ENCODE data around the gene CTXN1. TPM values are rescaled to one million over a fixed set of nuclear protein-coding genes. Genes with fewer than 3 reads are reported as not detected.

CTXN1 gene
- total RNA-seq, 1 donor from 2014 or later, result 57.8 TPM

DNA sequence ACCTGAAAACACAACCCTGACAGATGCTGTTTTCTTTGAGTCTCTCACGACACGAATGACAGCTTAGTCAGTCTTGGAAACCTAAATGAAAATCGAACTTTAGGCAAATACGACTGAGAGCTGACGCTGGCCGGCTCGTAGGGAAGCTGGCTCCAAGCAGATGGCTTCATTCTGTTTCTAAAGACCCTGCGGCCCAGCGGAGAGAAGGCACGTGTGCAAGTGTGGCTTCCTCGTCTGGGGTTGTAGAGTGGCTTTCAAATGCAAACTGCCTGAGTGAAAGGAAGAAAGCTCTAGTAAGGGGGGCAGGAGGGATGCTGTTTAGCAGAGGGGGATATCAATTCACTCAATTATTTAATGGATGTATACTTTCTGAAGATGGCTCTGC is 43.6 kb upstream of the CTXN1 start:
- Mint-ChIP-seq H3K4me1 (ENCODE audit: unreplicated experiment) (peaks cover 6% of the 10 kb centered on the region), H3K27ac (peak overlapping the region; percentile 70), H3K9me3 (no peaks in the 10 kb centered on the region), H3K27me3 (no peaks in the 10 kb centered on the region), H3K36me3 (peaks cover 19% of the 10 kb centered on the region), H3K4me3 (no peak overlapping the region)
- TF ChIP-seq, protein P1, sequence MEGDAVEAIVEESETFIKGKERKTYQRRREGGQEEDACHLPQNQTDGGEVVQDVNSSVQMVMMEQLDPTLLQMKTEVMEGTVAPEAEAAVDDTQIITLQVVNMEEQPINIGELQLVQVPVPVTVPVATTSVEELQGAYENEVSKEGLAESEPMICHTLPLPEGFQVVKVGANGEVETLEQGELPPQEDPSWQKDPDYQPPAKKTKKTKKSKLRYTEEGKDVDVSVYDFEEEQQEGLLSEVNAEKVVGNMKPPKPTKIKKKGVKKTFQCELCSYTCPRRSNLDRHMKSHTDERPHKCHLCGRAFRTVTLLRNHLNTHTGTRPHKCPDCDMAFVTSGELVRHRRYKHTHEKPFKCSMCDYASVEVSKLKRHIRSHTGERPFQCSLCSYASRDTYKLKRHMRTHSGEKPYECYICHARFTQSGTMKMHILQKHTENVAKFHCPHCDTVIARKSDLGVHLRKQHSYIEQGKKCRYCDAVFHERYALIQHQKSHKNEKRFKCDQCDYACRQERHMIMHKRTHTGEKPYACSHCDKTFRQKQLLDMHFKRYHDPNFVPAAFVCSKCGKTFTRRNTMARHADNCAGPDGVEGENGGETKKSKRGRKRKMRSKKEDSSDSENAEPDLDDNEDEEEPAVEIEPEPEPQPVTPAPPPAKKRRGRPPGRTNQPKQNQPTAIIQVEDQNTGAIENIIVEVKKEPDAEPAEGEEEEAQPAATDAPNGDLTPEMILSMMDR (conservative IDR thresholded peaks at IDR 0.05), result no peak
- no peak for DNase-seq (ENCODE audit: extremely low spot score, unreplicated experiment)

DNA sequence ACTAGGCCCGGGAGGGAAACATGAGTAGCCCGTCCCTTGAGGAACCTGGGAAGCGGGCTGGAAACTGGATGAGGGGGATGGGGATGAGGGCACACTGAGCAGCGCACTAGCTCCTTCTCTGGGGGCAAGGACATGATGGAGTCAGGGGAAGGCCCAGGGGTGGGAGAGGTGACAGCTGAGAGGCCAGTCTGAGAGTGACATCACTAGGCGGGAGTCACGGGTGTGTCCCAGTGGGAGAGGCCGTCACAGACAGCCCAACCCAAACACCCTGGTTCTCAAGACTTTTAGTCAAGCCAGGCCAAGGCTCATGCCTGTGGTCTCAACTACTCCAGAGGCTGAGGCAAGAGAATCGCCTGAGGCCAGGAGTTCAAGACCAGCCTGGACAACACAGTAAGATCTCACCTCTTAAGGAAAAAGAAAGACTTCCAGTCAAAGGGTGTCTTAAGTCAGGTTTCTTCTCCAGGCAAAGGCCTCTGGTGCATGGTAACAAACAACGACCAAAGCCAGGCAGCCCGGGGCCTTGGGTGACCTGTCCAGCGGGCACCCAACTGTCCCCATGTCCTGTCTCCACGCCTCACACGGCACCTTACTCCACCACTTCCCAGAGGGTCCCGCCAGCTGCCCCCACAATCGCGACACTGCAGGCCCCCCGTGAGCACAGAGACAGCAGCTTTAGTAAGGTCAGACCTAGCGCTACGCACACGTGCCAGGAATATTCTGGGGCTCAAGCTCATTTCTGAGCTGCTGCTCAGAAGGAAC is 43.0 kb upstream of the CTXN1 start:
- TF ChIP-seq, protein P1 (conservative IDR thresholded peaks at IDR 0.05), result no peak
- Mint-ChIP-seq H3K36me3 (peaks cover 18% of the 10 kb centered on the region), H3K9me3 (no peaks in the 10 kb centered on the region), H3K27ac (no peak overlapping the region), H3K4me3 (no peak overlapping the region), H3K27me3 (no peaks in the 10 kb centered on the region), H3K4me1 (ENCODE audit: unreplicated experiment) (peaks cover 6% of the 10 kb centered on the region)
- DNase-seq (ENCODE audit: extremely low spot score, unreplicated experiment), result no peak

DNA sequence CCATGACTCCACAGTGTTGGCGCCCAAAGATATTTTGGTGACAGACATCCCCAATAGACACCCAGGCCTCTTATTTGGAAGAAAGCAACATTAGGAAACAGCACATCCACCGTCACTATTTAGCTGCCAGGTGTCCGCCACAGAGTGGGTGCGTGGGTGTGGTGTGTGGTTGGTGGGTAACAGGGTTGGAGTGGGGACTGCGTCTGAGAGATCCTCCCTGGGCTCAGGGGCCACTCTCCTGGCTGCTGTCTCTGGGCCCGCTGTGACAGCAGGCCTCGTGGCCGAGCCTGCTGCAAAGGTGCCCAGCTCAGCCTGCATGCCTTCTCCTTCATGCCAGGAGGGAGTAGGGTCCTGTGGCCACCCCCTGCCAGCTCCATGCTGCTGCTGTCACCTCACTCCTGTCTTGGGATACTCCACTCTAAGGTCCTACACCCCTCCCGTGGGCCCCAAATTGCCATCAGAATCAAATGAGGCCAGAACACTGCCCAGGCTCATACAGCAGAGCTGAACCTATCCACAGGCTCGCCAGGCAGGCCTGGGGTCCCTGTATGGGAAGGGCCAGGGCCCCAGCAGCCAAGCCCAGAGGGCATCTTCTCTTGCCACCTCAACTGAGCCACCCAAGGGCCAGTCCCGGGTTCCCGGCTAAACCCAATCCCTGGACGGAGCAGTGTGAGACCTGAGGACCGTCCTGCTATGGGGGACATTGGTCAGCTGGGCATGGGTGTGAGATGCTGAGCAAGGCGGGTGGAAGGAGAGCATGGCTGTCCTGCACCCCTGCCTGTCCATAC is 42.3 kb upstream of the CTXN1 start:
- no peaks in the 10 kb centered on the region for H3K27me3 Mint-ChIP-seq
- no peak overlapping the region for H3K27ac Mint-ChIP-seq
- no peak for DNase-seq (ENCODE audit: extremely low spot score, unreplicated experiment)
- H3K4me1 Mint-ChIP-seq (ENCODE audit: unreplicated experiment), result peaks cover 6% of the 10 kb centered on the region
- no peaks in the 10 kb centered on the region for H3K9me3 Mint-ChIP-seq
- H3K36me3 Mint-ChIP-seq, result peaks cover 14% of the 10 kb centered on the region
- TF ChIP-seq, protein P1 (conservative IDR thresholded peaks at IDR 0.05), result no peak
- H3K4me3 Mint-ChIP-seq, result no peak overlapping the region

DNA sequence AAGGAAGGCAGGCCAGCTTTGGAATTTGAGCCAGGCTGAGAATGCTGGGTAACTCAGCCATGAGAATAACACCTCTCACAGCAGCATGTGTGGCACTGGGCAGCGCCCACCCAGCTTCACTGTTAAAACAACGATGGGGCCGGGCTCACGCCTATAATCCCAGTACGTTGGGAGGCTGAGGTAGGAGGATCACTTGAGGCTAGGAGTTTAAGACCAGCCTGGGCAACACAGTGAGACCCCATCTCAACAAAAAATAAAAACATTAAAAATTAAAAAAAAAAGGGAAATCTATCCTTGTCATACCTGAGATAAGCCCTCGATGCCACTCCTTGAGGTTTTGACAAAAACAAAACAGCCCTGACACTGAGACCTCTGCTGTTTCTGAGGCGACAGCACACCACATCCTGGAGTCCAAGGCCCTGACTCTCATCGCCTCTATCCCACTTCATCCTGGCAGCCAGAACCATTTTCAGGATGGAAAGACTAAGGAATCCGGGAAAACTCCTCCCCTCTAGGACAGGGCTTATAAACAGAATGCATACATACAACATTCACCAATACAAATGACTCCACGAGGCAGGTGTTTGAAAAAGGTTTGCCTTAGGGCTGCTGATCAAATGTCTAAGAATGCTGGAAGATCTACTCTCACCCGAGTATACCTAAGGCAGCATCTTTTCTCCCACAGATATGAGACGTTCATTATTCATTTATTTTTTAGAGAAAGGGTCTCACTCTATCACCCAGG is 40.2 kb upstream of the CTXN1 start:
- Mint-ChIP-seq H3K9me3 (no peaks in the 10 kb centered on the region), H3K27me3 (no peaks in the 10 kb centered on the region), H3K36me3 (peaks cover 23% of the 10 kb centered on the region), H3K4me3 (peak overlapping the region; percentile 40), H3K27ac (peak overlapping the region; percentile 95), H3K4me1 (ENCODE audit: unreplicated experiment) (peaks cover 6% of the 10 kb centered on the region)
- no peak for DNase-seq (ENCODE audit: extremely low spot score, unreplicated experiment)
- TF ChIP-seq, protein P1 (conservative IDR thresholded peaks at IDR 0.05), result no peak

DNA sequence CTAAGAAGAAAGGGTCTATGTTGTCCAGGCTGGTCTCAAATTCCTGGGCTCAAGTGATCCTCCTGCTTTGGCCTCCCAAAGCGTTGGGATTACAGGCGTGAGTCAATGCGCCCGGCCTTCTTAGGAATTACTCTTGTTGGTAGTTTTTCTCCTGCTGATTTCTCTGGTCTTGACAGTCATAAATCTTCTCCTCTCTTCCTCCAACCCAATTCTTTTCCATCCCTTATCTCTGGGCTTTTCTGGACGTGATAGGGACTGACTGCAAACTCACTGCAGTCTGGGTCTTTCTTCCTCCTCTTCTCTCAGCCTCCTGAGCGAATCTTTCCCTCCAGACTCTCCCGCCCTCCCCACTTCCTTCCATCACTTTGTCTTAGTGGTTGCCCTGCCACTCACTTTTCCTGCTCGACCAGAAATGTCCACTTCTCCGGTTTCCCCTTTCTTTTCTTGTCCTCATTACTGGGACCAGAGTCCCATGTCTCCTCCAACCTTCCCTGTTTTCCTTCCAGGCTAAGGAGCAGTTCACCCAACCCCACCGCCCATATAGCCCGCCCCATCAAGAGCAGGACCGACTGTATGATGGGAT is 39.4 kb upstream of the CTXN1 start:
- H3K27ac Mint-ChIP-seq, result peak overlapping the region; percentile 89
- TF ChIP-seq, protein P1 (conservative IDR thresholded peaks at IDR 0.05), result no peak
- H3K27me3 Mint-ChIP-seq, result no peaks in the 10 kb centered on the region
- peaks cover 23% of the 10 kb centered on the region for H3K36me3 Mint-ChIP-seq
- H3K4me3 Mint-ChIP-seq, result peak overlapping the region; percentile 64
- no peak for DNase-seq (ENCODE audit: extremely low spot score, unreplicated experiment)
- peaks cover 6% of the 10 kb centered on the region for H3K4me1 Mint-ChIP-seq (ENCODE audit: unreplicated experiment)
- H3K9me3 Mint-ChIP-seq, result no peaks in the 10 kb centered on the region

Measured in type B pancreatic cell (in vitro differentiated cells).